HPDE6-E6E7 (cell line): ENCODE measurements around the gene C2orf72.
"Not testable (repeated sequence)": the region's sequence is repeated elsewhere in the genome, so short reads cannot be mapped to it uniquely, and the experiment has no call there.

ENCODE experiments used
- DNase-seq: peaks from one replicate; pipeline ENCODE4 v3.0.0; 2011; ENCODE audit warnings: missing footprints; ENCODE audit errors: extremely low spot score

Gene C2orf72

DNA sequence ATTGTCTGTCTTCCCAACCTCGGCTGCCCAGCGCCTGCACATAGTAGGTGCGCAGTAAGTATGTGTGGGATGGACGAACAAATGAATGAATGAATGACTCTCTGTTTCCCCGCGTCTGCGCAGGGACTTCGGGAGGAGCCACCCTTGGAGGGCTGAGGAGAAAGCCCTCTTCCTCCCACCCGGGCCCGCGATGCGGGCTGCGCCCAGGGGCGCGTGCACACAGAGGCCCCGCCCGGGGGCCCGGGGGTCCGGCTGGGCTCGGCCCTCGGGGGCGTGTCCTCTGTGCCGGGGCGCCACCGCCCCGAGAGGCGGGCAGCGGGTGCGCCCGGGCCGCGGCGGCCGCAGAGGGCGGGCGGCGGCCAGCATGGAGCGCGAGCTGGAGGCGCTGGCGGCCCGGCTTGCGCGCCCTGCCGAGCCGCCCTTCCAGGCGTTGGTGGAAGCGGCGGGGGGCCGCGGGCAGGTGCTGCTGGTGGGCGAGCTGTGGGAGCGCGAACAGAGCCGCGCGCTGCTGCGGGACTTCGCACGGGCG lies at the start of gene C2orf72:
C2orf72 (plus strand) TSS at position 322 of the 529 bp plus-strand sequence; CDS start at position 365, 43 bp downstream.
- no peak for DNase-seq

DNA sequence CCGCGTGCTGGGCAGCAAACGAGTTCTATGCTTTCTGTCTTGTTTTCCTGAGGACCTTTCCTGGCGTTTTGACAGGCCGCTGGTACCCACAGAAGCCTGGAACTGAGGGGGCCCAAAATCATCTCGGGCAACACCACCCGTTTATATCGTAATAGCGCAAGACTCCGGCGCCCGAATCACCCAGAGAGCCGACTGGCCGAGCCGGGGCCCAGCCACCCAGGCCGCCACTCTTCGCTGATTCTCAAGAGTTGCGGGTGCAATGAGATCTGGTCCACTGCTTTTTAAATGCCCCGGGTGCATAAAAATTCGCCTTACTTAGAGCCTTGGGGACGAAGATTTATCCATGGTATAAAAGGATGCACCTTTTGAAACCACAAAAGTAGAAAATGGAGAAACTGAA lies 47.6 kb upstream of the C2orf72 start:
- DNase-seq = no peak

DNA sequence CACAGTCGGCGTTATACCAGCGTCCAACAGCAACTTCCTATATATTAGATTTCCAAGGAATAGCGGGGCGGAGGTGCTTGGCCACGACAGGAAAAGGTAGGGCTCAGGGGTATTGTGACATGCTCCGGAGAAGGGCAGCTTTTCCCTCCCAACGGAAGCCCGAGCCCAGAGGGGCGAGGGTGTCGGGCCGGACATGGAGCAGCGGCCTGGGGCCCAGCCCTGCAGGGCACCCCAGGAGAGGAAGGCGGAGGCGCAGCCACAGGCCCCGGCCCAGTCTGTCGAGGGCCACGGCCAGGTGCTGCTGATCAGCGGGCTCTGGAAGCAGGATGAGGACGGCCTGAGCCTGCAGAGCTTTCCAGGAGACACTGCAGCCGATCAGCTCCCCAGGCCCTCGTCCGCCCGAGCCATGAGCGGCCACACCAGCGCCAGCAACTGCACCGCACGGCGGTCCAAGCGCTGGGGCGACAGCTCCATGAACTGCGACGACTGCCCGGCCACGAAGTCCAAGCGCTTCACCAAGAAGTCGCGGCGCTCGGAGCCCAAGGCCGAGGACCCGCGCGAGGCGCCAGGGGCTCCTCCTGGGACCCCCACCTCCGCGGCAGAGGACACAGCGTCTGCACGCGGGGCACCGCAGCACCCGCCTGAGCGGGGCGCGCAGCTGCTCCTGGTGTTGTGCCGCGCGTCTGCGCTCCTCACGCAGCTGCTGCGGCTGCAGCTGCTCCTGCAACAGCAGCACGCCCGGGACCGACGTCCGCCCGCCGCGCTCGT lies 47.0 kb upstream of the C2orf72 start:
- no peak for DNase-seq

DNA sequence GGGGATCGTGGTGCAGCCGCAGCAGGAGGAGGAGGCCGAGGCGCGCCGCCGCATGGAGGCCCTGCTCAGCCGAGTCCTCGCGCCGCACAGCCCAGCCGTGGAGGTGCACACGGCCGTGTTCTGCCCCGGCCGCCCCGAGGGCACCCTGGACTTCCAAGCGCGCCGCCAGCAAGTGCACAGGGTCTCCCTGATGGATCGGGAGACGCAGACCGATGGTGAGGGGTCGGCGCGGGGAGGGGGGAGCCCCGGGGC lies 46.5 kb upstream of the C2orf72 start:
- no peak for DNase-seq

DNA sequence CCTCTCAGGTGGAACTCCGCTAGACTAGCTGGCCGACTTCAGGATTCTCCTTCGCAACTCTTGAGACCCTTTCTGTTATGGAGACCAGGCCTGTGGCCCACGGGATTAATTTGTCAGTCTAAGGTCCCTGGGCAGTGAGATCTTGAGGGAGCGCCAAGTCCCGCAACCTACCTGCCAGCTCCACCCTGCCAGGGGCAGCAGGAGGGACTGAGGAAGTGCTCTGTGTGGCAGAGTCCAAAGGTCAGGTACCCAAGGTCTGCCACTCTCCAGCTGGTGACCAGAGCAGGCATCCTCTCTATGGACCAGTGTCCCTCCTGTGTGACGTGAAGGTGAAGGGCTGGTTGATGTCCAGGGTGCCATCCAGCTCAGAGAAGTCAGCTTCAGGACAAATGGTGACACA lies 45.7 kb upstream of the C2orf72 start:
- no peak for DNase-seq

DNA sequence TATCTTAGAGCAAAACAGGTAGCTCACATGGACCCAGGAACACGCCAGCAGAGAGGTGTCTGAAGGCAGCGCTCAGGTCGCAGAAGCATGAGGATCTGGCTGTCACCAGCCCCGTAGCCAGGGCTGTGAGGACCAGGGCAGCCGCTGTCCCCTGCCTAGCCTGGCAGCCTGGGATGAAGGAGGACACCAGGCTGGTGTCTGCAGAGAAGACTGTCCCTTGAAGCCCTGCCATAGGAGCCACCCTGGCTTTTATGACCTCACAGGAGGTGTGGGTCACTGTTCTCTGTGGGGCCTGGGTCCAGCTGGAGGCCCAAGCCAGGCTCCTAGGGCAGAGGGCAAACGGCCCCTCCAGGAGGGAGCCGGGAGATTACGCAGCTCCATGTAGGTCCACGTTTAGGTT lies 41.5 kb upstream of the C2orf72 start, which contains the start of gene SPATA3:
SPATA3 (plus strand) TSS at position 301 of the 400 bp plus-strand sequence. CDS start 113 bp downstream, outside the sequence.
- no peak for DNase-seq

DNA sequence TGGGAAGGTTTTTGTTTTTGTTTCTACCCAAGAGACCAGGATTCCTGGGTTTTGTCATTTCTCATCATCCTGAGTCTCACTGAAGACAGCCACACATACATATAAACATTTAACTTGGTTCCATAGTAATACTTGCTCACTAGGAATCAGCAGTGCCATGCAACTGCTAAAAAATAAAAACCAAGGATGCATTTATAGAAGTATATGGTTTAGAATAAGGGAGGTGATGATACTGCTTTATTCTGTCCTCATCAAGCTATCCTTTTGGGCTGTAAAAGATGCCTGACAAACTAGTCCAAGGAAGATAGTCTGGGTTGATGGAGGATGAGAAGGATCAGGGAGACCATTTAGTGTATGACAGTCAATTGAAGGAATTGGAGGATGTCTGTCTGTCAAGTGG lies 40.7 kb upstream of the C2orf72 start:
- no peak for DNase-seq

DNA sequence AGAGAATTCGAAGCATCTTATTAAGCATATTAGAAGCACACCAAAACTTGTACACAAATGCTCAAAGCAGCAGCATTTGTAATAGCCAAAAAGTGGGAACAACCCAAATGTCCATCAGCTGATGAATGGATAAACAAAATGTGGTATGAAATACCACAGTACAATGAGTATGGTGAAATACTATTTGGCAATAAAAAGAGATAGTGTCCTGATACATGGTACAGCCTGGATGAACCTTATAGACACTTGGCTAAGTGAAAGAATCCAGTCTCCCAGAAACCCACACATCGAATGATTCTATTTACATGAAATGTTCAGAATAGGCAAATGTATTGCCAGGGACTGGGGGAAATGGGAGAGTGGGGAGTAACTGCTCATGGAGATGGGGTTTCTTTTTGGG lies 38.4 kb upstream of the C2orf72 start:
- DNase-seq = no peak

DNA sequence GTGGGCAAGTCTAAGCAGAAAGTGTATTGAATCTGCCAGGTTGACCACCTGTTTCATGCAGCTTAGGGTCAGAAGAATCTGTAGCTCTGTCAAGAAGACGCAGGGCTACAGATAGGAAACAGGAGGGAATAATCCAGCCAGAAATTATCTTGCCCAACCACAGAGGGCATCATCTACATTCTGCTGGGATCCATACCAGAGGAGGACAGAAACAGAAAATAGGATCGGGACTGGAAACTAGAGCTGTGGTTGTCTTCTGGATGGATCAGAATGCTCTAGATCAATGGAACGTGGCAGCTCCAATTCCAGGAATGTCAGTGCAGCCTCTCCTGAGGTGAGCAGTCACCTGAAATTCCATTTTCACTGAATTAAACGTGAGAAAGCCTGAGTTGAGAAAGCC lies 37.8 kb upstream of the C2orf72 start:
- DNase-seq = no peak

DNA sequence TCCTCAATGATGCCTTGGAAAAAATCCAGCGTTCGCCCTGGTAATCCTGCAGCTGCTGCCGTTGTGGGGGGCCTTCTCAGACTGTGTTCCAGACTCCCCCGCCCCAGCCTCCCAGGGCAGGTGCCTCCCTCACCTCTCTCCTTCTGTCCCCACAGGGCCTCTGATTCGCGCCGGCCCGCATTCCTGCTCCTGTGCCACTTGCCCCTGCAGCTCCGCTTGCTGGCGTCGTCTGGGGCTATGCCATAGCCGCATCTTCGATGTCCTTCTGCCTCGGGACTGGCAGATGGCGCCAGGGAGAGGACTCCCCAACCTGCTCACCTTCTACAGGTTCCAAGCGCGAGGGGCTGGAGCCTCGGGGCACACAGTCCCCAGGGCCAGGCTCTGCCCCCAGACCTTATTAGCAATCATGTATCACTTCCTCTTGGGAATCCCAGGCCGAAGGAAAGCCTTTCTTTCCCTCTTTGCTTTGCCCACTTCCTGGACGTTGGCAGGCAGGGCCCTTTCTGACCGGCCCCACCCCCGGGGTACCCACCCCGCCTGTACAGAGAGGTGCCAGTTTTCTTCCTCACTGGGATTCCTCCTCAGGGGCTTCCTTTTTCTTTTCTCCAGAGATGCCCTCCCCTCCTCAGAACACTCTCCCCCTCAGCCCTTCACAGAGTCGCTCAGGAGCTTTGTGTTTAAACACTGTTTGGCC lies 37.0 kb upstream of the C2orf72 start:
- DNase-seq = no peak

DNA sequence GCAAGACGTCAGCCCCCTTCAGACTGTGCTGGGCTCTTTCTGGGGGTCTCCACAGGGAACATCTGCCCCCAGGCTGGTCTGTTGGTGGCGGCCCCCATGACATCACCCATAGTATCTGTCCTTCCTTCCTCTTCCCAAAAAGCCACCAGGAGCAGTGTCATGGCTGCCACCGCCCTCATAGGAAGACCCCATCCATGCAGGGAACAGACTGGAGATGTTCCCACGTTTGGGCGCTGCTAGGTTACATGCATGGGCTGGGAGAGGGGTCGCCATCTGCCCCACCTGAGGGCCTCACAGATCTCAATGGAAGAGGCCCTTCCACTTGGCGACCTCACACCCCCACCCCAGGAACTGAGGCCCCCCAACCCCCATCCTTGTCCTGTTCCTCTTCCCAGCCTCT lies 36.3 kb upstream of the C2orf72 start:
- no peak for DNase-seq

DNA sequence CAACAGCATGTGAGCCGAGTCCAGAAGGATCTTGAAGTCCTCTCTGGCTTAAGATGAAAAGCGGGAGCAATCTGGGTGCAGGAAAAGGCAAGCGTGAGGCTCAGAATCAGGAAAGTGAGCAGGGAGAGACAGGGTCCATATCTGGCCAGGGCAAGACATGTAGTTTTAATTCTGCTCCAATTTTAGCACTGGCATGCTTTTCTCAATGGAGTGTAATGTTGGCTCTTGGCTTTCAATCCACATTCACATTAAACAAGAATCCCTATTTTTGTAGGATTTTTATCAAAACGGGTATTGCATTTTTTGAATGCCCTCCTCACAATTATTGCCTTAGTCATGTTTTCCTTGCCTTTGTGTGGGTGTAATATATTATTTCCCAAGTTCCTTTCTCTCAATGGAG lies 35.4 kb upstream of the C2orf72 start:
- no peak for DNase-seq

DNA sequence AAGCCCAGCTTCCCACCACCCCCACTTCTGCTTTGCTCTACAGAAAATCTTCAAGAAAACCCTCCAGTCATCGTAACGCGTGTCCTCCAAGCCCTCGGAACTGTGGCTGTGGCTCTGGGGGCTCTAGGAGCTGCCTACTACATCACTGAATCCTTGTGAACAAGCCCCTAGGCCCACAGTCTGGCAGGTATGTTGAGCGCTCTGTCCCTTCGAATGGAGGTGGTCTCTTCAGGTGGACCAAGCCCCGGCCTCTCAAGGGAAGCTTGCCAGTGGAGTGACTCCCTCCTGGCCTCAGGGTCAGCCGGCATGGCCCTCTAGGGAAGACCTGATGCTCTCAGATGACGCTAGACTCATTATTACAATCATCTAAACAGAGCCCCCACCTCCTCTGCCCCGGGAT lies 34.7 kb upstream of the C2orf72 start:
- no peak for DNase-seq

DNA sequence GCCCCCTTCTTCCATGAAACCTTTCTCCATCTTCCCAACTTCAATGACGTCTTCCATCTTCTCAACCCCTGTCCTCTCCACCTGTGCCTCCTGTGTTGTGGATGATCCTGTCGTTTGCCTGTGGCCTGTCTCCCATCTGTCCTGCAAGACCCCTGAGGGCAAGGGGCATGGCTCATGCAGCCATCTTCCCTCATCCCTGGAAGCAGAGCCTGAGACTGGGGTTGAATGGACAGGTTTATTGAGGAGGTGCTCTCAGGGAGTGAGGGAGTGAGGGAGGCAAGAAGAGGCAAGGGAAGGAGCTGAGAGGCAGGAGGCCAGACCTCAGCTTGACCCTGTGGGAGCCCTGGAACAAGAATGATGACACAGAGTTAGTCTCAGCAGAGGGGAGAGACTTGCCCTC lies 34.1 kb upstream of the C2orf72 start:
- no peak for DNase-seq

DNA sequence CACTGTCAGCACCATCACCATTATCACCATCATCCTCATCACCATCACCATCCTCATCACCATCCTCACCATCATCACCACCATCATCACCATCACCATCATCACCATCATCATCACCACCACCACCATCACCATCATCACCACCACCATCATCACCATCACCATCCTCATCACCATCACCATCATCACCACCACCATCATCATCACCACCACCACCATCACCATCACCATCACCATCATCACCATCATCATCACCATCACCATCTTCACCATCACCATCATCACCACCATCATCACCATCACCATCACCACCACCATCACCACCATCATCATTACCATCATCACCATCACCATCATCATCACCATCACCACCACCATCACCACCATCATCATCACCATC lies 32.4 kb upstream of the C2orf72 start:
- DNase-seq = not testable (repeated sequence)

DNA sequence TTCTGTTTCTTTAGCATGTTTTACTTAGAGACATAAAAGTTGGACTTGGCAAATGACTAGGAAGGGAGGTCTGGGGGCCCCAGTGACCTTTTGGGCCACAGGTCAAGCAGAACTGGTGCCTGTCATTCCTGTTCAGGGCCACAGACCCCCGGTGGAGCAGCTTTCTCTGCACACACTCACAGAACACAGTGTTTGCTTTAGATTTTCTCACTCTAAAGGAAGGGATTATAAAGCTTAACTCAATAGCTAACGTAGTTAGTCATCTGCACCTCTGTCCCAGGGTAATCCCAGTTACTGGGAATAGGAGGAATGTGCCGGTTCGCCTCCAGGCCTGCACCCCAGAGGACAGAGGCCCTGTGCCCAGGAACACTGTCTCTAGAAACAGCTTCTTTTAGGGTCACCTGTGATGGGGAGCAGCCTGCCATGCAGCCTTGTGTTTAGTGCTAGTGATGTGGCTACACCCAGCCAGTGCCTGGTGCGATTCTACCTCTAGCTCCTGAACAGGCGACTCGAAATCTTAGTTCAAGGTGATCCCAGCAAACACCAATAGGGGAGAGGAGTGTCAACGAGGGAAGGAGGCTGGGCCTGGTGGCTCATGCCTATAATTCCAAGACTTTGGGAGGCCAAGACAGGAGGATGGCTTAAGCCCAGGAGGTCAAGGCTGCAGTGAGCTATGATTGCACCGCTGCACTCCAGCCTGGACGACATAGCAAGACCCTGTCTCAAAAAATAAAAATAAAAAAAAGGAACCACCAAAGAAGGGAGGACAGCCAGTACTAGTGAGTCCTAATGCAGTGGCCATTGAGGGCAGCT lies 29.8 kb upstream of the C2orf72 start:
- no peak for DNase-seq

DNA sequence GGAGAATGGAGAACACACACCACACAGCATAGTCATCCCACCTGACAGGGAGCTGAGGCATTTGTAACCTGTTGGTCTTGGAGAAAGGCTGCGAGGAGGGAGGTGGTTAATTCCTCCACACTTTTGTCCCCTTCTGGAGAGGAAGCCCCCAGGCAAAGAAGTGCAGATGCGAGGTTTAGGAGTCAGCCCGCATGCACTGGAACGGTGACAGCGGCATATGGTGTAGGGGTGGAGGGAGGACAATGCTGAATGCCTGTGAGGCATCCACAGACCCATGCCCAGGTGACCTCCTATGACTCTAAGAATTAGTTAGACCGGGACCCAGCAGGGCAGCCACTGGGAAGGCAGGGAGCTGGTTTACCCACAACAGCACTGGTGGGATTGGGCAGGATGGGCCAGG lies 29.2 kb upstream of the C2orf72 start:
- no peak for DNase-seq

DNA sequence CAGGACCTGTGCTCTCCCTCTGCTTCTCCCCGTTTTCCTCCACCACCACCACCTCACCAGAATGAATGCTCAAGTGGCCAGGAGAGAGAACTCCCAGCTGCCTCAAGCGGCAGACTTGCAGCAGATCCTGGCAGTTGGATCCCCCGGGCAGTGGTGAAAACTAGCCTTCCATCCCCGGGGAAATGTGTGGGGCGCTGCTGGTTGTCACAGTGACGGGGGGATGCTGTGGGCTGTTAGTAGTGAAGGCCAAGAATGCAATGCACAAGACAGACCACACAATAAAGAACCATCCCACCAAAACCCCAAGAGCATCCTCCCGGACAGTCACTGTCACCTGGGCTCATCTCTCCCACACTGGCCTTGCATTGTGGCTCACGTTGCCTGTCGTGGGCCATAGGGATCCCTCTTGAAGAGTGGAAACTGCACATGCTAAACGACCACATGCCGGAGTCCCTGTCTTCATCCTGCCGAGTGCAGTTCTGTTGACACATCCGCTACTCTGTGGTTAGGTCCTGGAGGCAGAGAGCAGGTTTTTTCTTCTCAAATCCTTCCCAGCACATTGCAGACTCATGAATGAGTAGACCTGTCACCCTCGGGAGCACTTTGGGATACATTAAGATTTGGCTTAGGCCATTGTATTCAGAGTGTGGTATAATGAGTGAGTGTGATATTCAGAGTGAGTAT lies 27.9 kb upstream of the C2orf72 start:
- DNase-seq = no peak

DNA sequence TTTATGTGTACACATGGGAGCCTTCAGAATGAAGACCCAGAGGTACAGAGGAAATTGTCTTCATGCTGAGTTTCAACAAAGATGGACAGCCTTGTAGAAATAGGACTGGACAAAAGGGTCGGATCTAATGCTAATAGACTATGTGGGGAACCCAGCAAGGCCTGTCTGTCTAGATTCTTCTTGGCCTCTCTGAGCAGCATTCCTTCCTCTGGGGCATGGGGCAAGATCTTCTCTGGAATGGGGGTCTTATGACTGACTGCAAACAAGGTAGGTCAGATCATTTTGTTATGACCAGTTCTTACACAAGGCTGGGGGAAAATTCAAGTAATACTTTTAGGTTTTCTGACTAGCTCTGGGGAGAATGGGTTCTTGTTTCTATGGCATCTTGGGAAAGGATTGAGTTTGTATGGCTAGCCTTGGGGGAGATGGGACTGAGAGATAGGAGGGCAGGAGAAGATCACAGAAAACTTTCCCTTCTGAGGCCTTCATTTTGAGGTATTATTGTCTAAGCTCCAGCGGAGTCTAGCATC lies 27.1 kb upstream of the C2orf72 start:
- no peak for DNase-seq

DNA sequence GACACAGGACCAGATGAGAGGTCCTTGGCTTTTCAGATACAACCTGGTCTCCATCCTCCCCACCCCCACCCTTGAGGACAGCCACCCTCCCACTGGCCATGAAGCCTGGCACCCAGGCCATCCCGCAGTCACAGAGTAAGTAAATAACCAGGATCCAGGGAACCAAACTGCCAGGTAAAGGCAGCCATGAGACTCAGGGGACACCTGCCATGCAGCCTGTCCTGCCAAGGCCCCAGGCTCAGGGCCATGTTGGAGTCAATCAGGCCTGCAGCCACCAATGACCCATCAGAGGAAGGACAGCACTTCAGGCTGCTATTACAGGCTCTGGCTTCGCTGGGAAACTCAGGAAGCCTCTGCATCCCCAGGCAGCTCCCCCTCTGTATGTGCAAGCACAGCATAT lies 25.8 kb upstream of the C2orf72 start:
- DNase-seq = no peak

DNA sequence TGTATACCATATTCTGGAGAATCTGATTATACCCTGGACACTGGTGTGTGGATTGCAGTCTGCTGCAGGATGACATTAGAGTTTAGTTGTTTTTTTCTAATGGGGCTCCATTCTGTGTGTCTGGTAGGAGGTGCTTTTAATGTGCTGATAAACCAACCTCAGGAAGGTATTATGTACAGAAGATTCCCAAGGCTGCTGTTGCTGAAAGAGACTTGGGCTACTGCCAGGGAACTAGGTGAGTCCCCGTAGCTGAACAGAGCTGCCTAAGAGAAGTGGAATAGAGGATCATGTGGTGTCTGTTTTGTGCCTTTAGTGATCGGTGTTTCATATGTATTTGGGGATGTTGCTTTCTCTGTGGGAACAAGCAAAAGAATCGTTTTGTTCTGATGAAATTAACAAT lies 24.9 kb upstream of the C2orf72 start:
- no peak for DNase-seq

DNA sequence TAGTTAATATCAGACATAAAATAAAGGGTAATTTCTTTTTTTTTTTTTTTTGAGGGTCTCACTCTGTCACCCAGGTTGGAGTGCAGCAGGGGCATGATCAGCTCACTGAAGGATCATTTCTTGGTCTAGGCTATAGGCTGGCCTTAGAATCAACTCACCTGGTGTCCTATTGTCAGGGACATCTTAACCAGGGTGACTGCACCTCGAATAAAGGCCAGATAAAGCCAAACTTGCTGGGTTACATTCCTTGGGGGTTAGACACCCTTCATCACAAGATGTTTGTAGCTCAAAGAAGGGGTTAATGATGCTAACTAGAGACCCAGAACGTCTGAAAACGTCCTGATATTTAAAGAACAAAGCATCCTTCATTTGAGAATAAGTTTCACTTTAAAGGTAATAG lies 23.5 kb upstream of the C2orf72 start:
- no peak for DNase-seq
